NK-92 (cell line): ENCODE measurements around the gene PDZD2.
"Not testable (repeated sequence)": the region's sequence is repeated elsewhere in the genome, so short reads cannot be mapped to it uniquely, and the experiment has no call there.

ENCODE experiments used
- DNase-seq: peaks from one replicate; lab custom pipeline; 2025; ENCODE audit not compliant: unreplicated experiment; lab: John Stamatoyannopoulos, UW

Gene PDZD2

DNA sequence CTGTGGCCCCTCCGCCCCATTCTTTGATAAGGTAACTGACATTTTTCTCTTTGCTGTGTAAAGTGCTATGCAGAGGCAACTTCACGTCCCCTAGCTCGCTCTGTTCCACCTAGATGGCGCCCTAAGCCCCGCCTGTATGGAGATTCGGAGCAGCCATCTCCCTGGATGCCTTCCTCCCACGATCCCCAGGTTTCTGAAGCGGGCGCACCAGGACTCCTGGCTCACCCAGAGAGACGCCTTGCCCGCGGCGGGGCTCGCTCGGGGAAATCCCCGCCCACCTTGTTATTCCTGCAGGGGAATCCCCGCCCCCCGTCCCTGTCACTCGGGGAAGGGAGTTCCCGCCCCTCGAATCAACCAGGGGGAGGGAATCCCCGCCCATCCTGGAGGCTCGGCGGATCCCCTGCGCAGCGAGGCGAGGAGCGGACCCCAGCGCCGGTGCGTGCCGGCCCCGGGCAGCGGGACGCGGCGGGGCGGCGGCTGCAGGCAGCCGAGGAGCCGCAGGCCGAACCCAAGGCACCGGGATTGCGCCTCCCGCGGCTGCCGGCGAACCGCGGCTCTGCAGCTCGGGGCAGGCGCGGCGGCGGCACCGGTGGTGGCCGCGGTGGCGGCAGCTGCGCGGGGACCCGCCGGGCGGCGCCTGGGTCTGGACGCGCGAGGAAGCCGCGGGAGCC is at the start of gene PDZD2:
TSS of gene PDZD2 (plus strand) at position 384 of the 671 bp plus-strand sequence.
- DNase-seq, result no peak

DNA sequence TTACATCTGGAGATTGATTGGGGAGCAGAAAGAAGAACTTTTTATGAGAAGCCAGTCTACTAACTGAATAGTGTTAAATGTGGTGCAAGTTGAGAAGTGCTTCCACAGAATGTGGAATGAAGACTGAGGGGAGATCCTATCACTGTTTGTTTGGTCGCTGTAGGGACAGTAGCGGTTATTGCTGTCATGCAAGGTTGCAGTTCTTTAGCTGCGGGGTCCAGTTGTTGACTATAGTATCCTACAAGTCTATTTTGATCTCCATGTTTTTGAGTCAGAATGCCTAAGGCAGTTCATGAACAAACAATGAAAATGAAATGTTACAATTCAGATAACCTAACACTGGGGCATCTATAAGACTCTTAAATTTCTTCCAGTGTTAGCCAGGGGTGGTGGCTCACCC is 45.3 kb upstream of the PDZD2 start:
- DNase-seq, result no peak

DNA sequence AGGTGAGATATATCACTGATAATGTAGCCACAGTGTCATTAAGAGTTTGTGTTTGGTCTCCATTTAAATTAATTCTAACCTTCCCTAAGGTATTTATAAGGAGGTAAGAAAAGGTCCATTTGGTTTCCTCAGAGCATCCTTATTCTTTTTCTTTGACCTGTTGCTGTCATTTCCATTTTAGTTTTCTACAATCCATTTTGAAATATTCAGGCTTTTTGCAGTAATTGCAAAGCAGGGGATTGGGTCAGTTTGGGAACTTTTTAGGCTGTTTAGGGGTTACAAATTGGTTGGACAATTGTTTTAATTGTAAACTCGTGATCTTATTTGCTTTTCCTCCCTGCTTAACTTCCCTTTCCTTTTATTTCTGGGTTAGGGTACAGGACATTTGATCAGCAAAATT is 42.6 kb upstream of the PDZD2 start:
- DNase-seq, result no peak

DNA sequence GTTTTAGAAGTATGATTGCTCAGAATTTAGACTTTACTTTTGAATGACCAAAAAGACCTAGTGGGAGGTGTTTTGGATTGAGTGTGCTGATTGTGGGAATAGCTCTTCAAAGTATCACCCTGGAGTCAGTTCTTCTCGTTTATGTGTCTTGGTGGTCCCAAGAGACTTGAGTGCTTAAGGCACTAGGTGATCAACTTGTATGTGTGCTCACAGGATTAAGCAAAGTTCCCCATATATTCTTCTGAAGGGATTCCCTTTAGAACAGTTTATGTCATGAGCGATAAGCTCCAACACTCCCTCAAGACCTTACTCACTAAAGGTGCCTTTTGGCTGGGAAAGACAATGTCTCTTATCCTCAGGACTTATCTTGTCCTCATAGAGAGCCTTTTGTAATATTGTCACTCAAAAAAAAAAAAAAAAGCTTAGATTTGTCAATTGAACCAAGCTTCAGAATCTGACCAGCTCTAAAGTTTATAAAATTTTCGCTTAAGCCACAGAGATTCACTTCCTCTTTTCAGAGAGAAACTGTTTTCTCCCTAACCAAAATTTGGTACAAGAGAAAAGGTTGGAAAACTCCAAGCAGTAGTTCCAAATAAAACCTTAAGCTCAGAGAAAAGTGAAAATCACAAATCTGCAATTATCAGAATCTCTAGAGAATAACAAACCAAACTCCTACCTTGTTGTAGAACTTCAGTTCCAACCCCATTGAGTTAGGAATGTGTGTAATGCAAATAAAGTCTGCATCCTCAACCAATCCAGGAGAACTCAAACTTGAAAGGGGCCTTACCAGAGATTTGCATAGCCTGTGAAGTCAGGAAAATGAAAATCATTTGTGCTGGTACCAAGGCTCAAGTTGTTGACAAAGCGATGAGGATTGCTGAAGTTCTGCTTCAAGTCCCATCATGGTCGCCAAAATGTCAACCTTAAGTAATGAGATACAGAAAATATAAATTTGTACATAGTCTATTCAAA is 40.0 kb upstream of the PDZD2 start:
- DNase-seq, result no peak

DNA sequence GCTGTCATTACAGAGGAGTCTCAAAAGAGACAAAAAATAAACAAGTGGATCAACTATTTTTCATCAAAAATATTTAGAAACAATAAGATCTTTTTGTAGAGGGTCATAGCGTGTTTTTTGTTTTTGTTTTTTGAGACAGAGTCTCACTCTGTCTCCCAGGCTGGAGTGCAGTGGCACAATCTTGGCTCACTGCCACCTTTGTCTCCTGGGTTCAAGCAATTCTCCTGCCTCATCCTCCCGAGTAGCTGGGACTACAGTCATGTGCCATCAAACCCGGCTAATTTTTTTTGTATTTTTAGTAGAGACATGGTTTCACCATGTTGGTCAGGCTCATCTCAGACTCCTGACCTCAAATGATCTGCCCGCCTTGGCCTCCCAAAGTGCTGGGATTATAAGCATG is 36.6 kb upstream of the PDZD2 start:
- DNase-seq, result not testable (repeated sequence)

DNA sequence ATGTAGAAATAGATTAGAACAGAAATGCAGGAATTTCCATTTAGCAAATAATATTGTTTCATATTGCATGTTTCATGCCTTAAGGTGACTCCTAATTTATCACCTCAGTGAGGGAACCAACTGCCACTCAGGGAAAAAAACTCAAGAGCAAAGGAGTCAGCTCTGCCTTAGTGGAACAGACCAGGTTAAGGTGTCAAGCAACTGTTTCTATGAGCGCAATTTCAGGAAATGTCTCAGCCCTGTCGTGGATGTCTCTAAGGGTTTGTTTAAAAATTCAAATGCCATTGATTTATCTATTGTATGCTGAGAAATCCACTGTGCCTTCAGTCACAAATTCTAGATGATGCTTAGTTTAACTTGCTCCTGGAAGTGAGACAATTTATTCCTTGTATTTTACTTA is 34.7 kb upstream of the PDZD2 start:
- no peak for DNase-seq

DNA sequence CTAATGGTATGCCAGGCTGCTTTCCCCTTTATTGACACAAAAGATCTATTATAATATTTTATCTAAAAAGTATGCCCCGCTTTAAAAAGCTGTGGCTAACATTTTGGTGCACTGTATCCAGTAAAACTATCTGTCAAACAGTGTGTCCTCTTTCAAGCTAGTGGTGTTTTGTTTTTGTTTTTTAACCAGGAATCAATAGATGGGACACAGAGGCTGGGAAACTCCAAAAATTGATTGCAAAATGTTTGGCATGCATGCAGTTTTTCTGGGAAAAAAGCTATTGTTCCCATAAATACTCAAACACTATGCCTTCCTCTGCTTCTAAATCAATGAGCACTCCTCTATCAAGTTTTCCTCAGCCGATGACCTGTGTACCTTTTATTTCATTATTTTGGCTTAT is 34.3 kb upstream of the PDZD2 start:
- DNase-seq, result no peak

DNA sequence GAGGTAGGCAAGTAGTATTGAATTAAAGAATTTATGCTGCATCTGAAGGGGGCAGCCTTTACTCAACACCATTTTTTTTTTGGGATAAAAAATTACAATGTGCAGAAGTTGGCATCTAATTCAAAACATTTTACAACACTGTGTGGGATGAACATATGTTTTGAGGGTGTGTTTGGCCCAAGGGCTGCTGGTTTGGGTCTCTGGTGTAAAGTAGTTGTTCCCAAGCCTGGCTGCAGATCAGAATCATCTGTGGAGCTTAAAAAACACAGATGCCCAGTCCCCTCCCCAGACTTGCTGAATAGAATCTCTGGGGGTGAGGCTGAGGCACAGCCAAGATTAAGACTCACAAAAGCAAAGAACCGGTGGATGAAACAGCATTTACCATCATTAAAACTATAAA is 33.0 kb upstream of the PDZD2 start:
- no peak for DNase-seq

DNA sequence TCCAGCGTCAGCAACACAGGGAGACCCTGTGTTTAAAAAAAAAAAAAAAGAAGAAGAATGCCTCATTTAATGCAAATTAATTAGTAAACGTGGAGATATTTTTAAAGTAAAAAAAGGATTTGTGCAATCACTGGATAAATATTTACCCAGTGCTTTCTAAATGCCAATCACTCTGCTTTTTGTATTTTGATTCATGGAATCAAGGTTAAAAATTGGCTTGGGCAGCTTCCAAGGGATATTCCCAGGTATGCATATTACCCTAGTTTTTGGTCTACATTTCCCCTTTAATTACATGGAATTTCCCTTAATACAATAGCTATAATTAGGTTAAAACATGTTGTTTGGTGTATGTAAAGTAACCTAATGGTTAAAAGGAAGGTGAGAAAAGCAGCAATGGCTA is 31.4 kb upstream of the PDZD2 start:
- DNase-seq, result no peak

DNA sequence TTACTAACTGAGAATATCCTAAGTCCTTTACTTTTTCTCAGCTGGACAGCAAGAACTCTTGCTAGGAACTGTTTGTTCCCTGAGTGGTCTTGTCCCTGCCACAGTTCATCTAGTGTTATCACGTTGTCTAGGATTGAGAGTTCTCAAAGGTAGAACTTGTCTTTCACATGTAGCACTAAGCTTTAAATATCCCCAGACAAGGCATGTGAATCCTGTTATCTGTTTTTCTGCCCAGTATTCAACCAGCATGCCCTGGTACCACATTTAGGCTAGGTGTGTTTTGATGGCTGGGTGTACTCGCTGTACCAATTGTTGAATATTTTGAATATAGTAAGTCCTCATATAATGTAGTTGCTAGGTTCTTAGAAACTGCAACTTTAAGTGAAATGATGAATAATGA is 27.9 kb upstream of the PDZD2 start:
- no peak for DNase-seq

DNA sequence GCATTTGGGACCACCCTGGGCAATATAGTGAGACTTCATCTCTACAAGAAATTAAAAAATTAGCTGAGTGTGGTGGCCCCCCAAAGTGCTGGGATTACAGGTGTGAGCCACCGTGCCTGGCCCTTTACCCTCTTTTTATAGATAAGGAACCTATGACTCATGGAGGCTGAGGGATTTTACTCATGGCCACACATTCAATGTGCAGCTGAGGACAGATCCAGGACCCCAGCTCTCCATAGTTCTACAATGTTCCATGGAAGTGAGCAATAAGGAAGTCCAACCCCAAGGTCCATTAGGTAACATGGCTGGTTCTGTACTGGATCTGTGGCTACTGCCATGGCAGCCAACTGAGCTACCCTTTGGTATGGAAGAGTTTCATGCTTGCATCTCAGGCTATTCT is 25.3 kb upstream of the PDZD2 start:
- no peak for DNase-seq

DNA sequence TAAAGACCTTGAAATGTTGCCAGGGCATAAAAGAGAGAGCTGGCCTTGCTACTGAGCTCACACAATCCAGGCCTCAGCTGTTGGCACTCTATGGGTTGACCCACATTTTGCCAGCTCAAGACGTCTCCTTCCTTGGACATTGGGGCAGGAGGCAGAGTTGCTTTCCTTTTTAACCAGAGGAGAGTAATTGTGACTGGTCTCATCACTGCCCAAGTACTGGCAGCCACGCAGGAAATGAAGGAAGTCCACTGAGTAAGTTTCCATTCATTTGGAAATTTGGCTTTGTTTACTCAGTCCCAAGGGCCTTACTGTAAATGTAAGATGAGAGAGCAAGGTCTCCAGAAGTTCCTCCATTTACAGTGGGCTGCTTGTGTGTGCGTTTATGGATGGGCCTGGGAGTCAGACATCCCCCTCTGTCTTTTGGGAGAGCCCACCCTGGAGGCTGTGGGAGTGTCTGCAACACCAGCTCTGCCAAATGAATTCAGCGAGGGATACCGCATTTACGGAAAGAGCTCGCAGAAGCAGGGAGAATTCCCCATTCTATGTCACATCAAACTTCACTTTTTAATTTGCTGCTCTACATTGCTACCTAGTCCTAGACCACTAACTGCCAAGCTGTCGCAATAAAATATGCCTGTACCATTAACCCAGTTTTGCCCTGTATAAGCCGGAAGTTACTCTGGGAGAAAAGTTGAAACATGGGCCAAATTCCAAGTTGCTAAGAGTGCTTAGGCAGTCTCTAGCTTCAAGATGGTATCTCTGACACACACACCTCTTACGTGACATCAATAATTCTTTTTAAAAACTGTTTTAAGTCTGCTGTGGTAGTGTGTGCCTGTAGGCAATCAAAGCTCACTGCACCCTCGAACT is 24.5 kb upstream of the PDZD2 start:
- no peak for DNase-seq

DNA sequence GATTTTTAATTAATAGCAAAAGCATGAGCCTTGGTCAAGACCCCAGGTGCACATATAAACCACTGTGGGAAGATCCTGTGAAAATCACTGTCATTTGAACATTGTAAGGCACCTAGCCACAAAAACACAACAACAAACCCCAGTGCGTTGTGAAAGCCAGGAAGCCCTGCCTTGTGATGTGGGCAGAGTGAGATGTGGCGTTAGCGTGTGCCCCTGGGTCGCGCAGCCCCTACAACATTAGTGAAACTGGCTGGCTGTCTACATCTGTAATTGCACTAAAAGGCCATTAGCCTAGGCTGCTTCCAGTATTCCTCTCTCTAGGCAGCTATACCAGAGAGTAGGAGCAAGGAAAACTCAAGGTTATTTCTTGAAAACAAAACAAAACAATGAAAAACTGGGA is 21.1 kb upstream of the PDZD2 start:
- DNase-seq, result no peak

DNA sequence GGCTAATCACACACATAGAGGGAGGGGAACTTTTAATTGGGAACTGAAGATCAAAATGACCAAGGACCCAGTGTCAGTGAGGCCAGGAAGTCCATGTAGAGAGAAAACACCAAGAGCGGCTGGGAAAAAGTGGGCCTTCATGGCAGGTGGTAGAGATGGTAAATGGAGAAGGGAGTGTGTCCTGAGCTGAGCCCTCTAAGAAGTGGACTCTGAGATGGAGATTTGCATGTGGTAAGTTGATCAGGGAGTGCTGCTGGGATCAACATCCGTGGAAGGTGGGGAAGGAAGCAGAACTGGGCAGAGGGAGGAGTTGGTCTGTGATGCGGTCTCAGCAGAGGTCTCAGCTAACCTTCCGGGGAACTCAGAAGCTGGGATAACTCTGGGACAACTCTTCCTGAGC is 18.9 kb upstream of the PDZD2 start:
- DNase-seq, result no peak

DNA sequence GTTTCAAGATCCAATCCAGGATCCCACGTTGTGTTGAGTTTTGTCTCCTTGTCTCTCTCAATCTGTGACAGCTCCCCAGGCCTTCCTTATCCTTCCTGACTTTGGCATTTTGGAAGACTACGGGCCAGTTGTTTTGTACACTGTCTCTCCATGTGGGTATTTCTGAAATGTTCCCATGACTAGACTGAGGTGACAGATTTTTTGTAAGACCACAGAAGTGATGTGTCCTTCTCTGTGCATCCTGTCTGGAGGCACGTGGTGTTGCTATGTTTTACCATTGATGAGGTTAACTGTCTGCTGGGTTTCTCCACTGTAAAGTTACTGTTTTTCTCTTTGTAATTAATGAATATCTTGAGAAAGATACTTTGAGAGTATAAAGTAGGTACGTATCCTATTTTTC is 15.7 kb upstream of the PDZD2 start:
- DNase-seq, result no peak

DNA sequence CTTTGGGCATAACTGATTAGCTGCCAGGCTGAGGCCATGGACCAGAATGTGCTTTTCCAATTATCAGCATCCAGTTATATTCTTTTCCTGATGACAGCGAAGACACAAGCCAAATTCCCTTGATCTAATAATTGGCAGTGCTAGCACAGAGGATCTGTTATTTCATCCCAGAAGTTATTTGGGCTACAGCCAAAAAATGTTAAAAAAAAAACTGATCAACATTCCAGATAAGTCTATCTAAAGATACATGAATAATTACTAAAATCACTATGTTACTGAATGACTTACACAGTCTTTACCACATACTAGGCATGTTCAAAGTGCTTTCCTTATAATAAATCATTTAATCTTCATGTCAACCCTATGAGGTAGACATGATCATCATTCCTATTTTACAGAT is 13.5 kb upstream of the PDZD2 start:
- DNase-seq, result no peak

DNA sequence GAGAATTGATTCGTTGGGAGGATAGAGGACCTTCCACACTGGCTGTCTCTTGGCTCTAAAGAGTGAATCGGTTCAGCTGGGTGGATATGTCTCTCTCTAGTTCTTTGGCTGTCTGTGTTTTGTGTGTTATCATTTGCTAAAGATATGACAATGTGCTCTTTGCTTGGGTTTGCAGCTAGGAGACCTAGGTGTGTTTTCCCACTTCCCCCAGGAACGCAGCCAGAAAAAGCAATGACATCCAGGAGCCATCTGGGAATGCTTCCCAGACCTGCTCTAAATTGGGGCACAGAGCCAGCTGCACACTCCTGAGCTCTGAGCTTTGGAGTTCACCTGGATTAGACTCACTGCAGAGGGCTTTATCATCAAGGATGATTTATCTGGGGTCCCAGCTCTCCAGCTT is 12.8 kb upstream of the PDZD2 start:
- no peak for DNase-seq

DNA sequence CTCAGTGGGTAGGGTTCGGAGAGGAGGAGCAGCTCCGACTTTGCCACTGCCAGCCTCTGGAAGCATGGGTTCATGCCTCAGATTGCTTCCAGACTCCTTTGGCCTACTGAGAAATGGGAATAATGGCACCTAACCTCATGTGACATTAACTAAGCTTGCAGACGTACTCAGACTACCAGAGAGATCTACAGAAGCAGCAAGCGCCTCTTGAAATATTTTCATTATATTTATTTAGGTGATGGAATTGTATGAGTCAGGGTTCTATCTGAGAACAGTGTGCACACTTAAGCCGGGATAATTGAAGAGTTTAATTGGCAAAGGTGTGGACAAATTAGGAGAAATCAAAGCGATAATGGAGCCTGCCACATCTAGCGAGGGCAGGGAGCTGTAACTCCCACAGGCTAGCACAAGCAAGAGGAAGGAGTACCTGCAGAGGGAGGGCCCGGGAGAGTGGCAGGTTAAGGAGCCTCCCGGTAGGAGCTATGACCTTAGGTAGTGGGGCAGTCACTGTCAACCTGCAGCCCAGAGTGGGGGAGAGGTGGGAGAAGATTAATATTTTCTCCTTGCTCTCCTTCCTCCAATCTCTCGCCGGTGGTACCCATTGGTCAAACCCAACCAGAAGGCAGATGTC is 12.2 kb upstream of the PDZD2 start:
- no peak for DNase-seq

DNA sequence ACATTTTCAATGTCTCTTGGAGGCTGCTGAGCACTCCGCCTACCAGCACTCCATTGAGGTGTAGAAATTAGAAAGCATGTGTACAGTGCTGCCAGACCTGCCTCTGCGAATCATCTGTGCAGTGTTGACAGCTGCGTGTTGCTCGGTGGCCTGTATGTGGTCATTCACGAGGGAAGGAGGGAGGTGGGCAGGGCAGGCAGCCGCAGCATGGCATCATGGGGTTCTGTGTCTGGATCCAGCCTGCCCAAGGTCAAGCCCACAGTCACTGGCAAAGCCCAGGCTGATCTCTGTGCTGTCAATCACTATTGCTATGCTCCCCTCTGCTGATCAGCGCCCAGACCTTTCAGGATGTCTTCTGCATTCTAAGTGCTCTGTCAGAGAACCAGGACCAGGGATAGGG is 8.0 kb upstream of the PDZD2 start:
- no peak for DNase-seq

DNA sequence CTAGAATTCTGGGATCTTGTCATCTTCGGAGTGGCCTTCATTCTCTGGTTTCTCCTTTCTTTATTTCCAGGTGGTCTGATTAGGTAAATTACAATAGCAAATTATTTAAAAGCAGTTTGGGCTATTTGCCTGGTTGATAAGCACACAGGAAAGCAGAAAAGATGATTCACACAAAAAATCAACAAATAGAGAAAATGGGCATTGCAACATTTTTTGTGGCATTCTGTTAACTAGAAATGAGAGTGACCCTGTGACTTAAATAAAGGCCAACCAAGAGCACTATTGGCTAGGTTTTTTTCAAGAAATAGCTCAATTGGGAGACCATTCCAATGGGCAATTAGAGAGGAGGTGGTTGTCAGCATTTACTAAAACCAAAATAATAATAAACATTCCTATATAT is 6.5 kb upstream of the PDZD2 start:
- DNase-seq, result no peak

DNA sequence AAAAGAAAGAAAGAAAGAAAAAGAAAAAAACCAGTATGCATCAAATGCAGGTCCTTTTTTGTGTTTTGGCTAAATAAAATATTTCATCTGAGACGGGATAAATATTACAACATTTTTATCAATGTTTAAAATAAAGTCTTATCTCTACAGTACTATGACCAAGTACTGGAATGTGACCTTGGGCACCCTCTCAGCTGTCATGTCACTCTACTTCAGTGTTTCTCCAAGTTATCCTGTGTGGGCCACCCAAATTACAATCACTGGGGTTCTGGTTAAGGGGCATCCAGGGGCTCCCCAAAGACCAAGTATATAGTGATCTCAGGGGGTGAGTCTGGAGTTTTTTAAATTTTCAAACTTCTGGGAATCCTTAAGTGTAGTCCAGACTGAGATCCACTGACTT is 3.5 kb upstream of the PDZD2 start:
- DNase-seq, result no peak
